Subcutaneous abdominal adipose tissue (tissue), 5 donors: Measurements from ENCODE around the gene TBCE.
A peak's percentile ranks its signal among the peaks of the same experiment; 100 is the strongest.

Source experiments
- H3K27ac ChIP-seq: one replicate; pipeline ENCODE4 v1.7.0; 2013; ENCODE audit warnings: low read depth, mild to moderate bottlenecking, inconsistent platforms, low read length, moderate library complexity
- H3K27me3 ChIP-seq, 5 donors: one replicate each; pipeline ENCODE4 v1.7.0; 2013; ENCODE audit warnings: low read length in 5 of 5, inconsistent platforms in 1 of 5; ENCODE audit not compliant: control insufficient read depth in 5 of 5, insufficient read depth in 4 of 5
- H3K36me3 ChIP-seq, 5 donors: one replicate each; pipeline ENCODE4 v1.7.0; 2013; ENCODE audit warnings: low read length in 5 of 5; ENCODE audit not compliant: control insufficient read depth in 5 of 5, insufficient read depth in 5 of 5
- H3K4me1 ChIP-seq, 5 donors: one replicate each; pipeline ENCODE4 v1.7.0; 2013; ENCODE audit warnings: low read length in 5 of 5, mild to moderate bottlenecking in 3 of 5, moderate library complexity in 1 of 5; ENCODE audit not compliant: control insufficient read depth in 5 of 5, insufficient read depth in 5 of 5
- H3K4me3 ChIP-seq, 5 donors: one replicate each; pipeline ENCODE4 v1.7.0; 2013; ENCODE audit warnings: low read length in 5 of 5, low read depth in 1 of 5
- H3K9ac ChIP-seq, 5 donors: one replicate each; pipeline ENCODE4 v1.7.0; 2013; ENCODE audit warnings: low read length in 5 of 5, mild to moderate bottlenecking in 4 of 5, moderate library complexity in 3 of 5
- H3K9me3 ChIP-seq, 5 donors: one replicate each; pipeline ENCODE4 v1.7.0; 2013; ENCODE audit warnings: low read length in 5 of 5; ENCODE audit not compliant: control insufficient read depth in 5 of 5
- donor health status: healthy.
- donor health status: healthy.
- donor health status: healthy.
- donor health status: healthy.
- donor health status: healthy.

Gene TBCE

GRCh38 chr1:235328271-235329138, 38.7 kb upstream of the TBCE start, which contains the start of gene GGPS1:
Gene GGPS1, plus strand, starts transcription at chr1:235328570. Its CDS starts 6,695 bp downstream, at chr1:235335265.
- peak within 1 kb of the TSS; percentile 89 to 99 (median 93) for H3K4me3 ChIP-seq
- peaks cover 0 to 4% (median 0%) of the 10 kb centered on the region in 5 donors for H3K27me3 ChIP-seq
- H3K4me1 ChIP-seq = peaks cover 5 to 53% (median 47%) of the 10 kb centered on the region in 5 donors
- no peaks in the 10 kb centered on the region for H3K9me3 ChIP-seq
- H3K36me3 ChIP-seq = no peaks in the 10 kb centered on the region
- H3K9ac ChIP-seq = peak within 1 kb of the TSS; percentile 95 to 100 (median 97)
- H3K27ac ChIP-seq = peak within 1 kb of the TSS; percentile 95

- Histone ChIP-seq H3K36me3 (no peaks in the 10 kb centered on the region), H3K4me3 (peak overlapping the region; percentile 83 to 99 (median 91)), H3K27ac (peak overlapping the region; percentile 95), H3K9ac (peak overlapping the region; percentile 69 to 96 (median 91)), H3K9me3 (no peaks in the 10 kb centered on the region), H3K4me1 (peaks cover 5 to 50% (median 47%) of the 10 kb centered on the region in 5 donors), H3K27me3 (peaks cover 0 to 4% (median 0%) of the 10 kb centered on the region in 5 donors)
Observed at GRCh38 chr1:235329139-235329902, 37.9 kb upstream of the TBCE start.

GRCh38 chr1:235330918-235331285, 36.3 kb upstream of the TBCE start:
- Histone ChIP-seq H3K4me3 (no peak overlapping the region), H3K27me3 (peaks cover 0 to 4% (median 0%) of the 10 kb centered on the region in 5 donors), H3K9me3 (no peaks in the 10 kb centered on the region), H3K27ac (no peak overlapping the region), H3K4me1 (peaks cover 5 to 37% (median 34%) of the 10 kb centered on the region in 5 donors), H3K9ac (no peak overlapping the region), H3K36me3 (peaks cover 3 to 8% (median 6%) of the 10 kb centered on the region in 5 donors)

- H3K4me1 ChIP-seq = peaks cover 5 to 32% (median 29%) of the 10 kb centered on the region in 5 donors
- peaks cover 3 to 9% (median 9%) of the 10 kb centered on the region in 5 donors for H3K36me3 ChIP-seq
- peaks cover 0 to 4% (median 0%) of the 10 kb centered on the region in 5 donors for H3K27me3 ChIP-seq
- no peaks in the 10 kb centered on the region for H3K9me3 ChIP-seq
- no peak overlapping the region for H3K27ac ChIP-seq
- no peak overlapping the region for H3K4me3 ChIP-seq
- peak overlapping the region in 1 of 5 donors; percentile 33 for H3K9ac ChIP-seq
Observed at GRCh38 chr1:235331401-235331800, 35.8 kb upstream of the TBCE start.

GRCh38 chr1:235336903-235337302, 30.3 kb upstream of the TBCE start:
- Histone ChIP-seq H3K4me1 (peaks cover 0 to 7% (median 2%) of the 10 kb centered on the region in 5 donors), H3K4me3 (no peak overlapping the region), H3K9me3 (no peaks in the 10 kb centered on the region), H3K36me3 (peaks cover 16 to 41% (median 28%) of the 10 kb centered on the region in 5 donors), H3K9ac (no peak overlapping the region), H3K27me3 (no peaks in the 10 kb centered on the region), H3K27ac (no peak overlapping the region)

- peaks cover 29 to 61% (median 39%) of the 10 kb centered on the region in 5 donors for H3K36me3 ChIP-seq
- no peaks in the 10 kb centered on the region for H3K9me3 ChIP-seq
- H3K27ac ChIP-seq = no peak overlapping the region
- peaks cover 0 to 2% (median 0%) of the 10 kb centered on the region in 5 donors for H3K4me1 ChIP-seq
- no peaks in the 10 kb centered on the region for H3K27me3 ChIP-seq
- H3K4me3 ChIP-seq = no peak overlapping the region
- H3K9ac ChIP-seq = no peak overlapping the region
Observed at GRCh38 chr1:235339746-235340145, 27.5 kb upstream of the TBCE start.

GRCh38 chr1:235341334-235341733, 25.9 kb upstream of the TBCE start:
- peaks cover 0 to 2% (median 0%) of the 10 kb centered on the region in 5 donors for H3K4me1 ChIP-seq
- no peaks in the 10 kb centered on the region for H3K27me3 ChIP-seq
- H3K4me3 ChIP-seq = no peak overlapping the region
- H3K27ac ChIP-seq = no peak overlapping the region
- H3K9me3 ChIP-seq = no peaks in the 10 kb centered on the region
- H3K36me3 ChIP-seq = peaks cover 25 to 63% (median 34%) of the 10 kb centered on the region in 5 donors
- H3K9ac ChIP-seq = no peak overlapping the region

GRCh38 chr1:235342039-235342438, 25.2 kb upstream of the TBCE start:
- Histone ChIP-seq H3K27ac (no peak overlapping the region), H3K4me1 (no peaks in the 10 kb centered on the region), H3K9ac (no peak overlapping the region), H3K9me3 (no peaks in the 10 kb centered on the region), H3K4me3 (no peak overlapping the region), H3K36me3 (peaks cover 19 to 57% (median 30%) of the 10 kb centered on the region in 5 donors), H3K27me3 (no peaks in the 10 kb centered on the region)

- H3K9me3 ChIP-seq = no peaks in the 10 kb centered on the region
- H3K4me3 ChIP-seq = no peak overlapping the region
- no peaks in the 10 kb centered on the region for H3K27me3 ChIP-seq
- no peaks in the 10 kb centered on the region for H3K4me1 ChIP-seq
- H3K27ac ChIP-seq = no peak overlapping the region
- H3K9ac ChIP-seq = no peak overlapping the region
- H3K36me3 ChIP-seq = peaks cover 17 to 53% (median 25%) of the 10 kb centered on the region in 5 donors
Observed at GRCh38 chr1:235342471-235342870, 24.8 kb upstream of the TBCE start.
